Small intestine (tissue), 7 donors: ENCODE data around the gene CIITA. TPM values are rescaled to one million over a fixed set of nuclear protein-coding genes. Genes with fewer than 3 reads are reported as not detected.

Source experiments
- DNase-seq, 2 donors: peaks; one replicate each; pipeline versions ENCODE4 v3.0.0 to v3.0.0-alpha.2; 2013
- FAIRE-seq: peaks from 2 replicates; lab custom pipeline; 2012; peaks lifted over from hg19 to GRCh38; lab: Jason Lieb, UNC
- H3K27ac ChIP-seq, 3 donors: one replicate each; pipeline ENCODE4 v1.5.1; 2013; ENCODE audit warnings: low read length in 2 of 3, mild to moderate bottlenecking in 2 of 3, control low read depth in 1 of 3, inconsistent platforms in 1 of 3, low read depth in 1 of 3, moderate library complexity in 1 of 3
- H3K27me3 ChIP-seq, 3 donors: one replicate each; pipeline ENCODE4 v1.6.1; 2013; ENCODE audit warnings: low read length in 3 of 3, inconsistent platforms in 1 of 3; ENCODE audit not compliant: control insufficient read depth in 3 of 3, insufficient read depth in 3 of 3
- H3K36me3 ChIP-seq, 3 donors: one replicate each; pipeline ENCODE4 v1.6.1; 2013; ENCODE audit warnings: low read length in 3 of 3, inconsistent platforms in 1 of 3, low read depth in 1 of 3, mild to moderate bottlenecking in 1 of 3, moderate library complexity in 1 of 3; ENCODE audit not compliant: control insufficient read depth in 3 of 3, insufficient read depth in 2 of 3
- H3K4me1 ChIP-seq, 3 donors: one replicate each; pipeline ENCODE4 v1.6.1; 2013; ENCODE audit warnings: low read length in 2 of 3, inconsistent platforms in 1 of 3, low read depth in 1 of 3, mild to moderate bottlenecking in 1 of 3, moderate library complexity in 1 of 3; ENCODE audit not compliant: control insufficient read depth in 3 of 3, insufficient read depth in 2 of 3
- H3K4me3 ChIP-seq, 3 donors: one replicate each; pipeline ENCODE4 v1.5.1; 2013; ENCODE audit warnings: low read length in 3 of 3, control low read depth in 1 of 3, inconsistent platforms in 1 of 3, low read depth in 1 of 3, mild to moderate bottlenecking in 1 of 3, moderate library complexity in 1 of 3
- H3K9me3 ChIP-seq, 2 donors: one replicate each; pipeline ENCODE4 v1.6.1; 2013; ENCODE audit warnings: low read depth in 1 of 2, low read length in 1 of 2; ENCODE audit not compliant: control insufficient read depth in 2 of 2, insufficient read depth in 1 of 2
- WGBS, 3 donors: extraction: QIAGEN DNeasy Blood & Tissue Kit; methylation state at CpG; one replicate each; pipeline ENCODE4 v1.1.7; 2013; 5-methylcytosine and 5-hydroxymethylcytosine counted together
- polyA plus RNA-seq, 4 donors: library from polyadenylated mRNA; stranded (reverse) in 3 of 4; unstranded in 1 of 4; fragments of 200-250 nt in 3 of 4; fragments of 120-200 nt in 1 of 4; gene quantifications; one replicate each; pipeline versions ENCODE4 v1.2.1 to v1.2.3, GENCODE V29; 2013
- donor health status: healthy with polysubstance abuse.
- donor health status: control.
- donor health status: control.
- donor health status: Bipolar disorder and iron deficiency.
- donor health status: healthy.

CIITA gene
- polyA plus RNA-seq, 4 donors: 8.1 to 11.7 (median 10.4) TPM

DNA sequence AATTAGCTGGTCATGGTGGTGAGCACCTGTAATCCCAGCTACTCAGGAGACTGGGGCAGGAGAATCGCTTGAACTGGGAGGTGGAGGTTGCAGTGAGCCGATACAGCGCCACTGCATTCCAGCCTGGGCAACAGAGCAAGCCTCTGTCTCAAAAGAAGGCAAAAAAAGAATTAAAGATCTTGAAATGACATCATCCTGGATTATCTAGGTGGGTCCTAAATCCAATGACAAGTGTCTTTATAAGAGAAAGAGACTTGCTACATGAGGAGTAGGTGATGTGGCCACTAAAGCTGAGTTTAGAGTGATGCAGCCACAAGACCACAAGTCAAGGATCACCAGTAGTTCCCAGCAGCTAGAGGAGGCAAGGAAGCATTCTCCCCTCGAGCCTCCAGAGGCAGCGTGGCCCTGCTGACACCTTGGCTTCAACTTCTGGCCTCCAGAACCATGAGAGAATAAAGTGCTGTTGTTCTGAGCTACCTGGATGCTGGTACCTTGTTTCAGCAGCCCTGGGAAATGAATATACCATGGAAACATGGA, 15.8 kb downstream of the CIITA start:
- Histone ChIP-seq H3K4me1 (peaks cover 0 to 5% (median 2%) of the 10 kb centered on the region in 3 donors), H3K4me3 (no peak overlapping the region), H3K9me3 (no peaks in the 10 kb centered on the region), H3K27me3 (no peaks in the 10 kb centered on the region), H3K27ac (no peak overlapping the region), H3K36me3 (peaks cover 0 to 2% (median 0%) of the 10 kb centered on the region in 3 donors)
- DNase-seq (no peak), FAIRE-seq (no peak)
- 86 to 93% (median 93%) methylated on average over 5 of the region's 5 CpGs for WGBS, 3 donors

DNA sequence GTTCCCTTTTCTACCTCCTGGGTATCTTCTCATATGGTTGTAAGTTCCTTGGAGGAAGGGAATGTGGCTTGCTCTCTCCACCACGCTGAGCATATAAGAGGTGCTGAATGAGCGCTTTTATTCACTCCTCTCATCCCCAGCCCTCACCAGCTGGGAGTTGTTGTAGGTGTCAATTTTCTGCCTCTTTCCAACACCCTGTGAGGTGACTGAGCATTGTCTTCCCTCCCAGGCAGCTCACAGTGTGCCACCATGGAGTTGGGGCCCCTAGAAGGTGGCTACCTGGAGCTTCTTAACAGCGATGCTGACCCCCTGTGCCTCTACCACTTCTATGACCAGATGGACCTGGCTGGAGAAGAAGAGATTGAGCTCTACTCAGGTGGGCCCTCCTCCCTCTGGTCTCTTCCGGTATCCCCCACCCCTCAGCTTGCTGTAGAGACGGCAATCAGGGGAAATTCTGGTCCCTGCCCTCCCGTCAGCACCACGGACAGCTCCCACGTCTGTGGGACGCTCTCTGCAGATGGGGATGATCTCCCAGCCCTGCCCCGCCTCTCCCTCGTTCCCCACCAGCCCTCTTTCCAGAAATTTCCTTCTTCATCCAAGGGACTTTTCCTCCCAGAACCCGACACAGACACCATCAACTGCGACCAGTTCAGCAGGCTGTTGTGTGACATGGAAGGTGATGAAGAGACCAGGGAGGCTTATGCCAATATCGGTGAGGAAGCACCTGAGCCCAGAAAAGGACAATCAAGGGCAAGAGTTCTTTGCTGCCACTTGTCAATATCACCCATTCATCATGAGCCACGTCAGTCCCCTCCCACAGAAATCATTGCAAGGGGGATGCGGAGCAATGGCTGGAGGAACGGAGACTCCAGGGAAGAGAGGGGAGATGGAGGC, 18.3 kb downstream of the CIITA start:
- H3K9me3 ChIP-seq: no peaks in the 10 kb centered on the region
- DNase-seq (peak in 1 of 2 donors; percentile 56), FAIRE-seq (no peak)
- peaks cover 0 to 9% (median 5%) of the 10 kb centered on the region in 3 donors for H3K36me3 ChIP-seq
- H3K4me3 ChIP-seq: no peak overlapping the region
- H3K4me1 ChIP-seq: peaks cover 0 to 5% (median 2%) of the 10 kb centered on the region in 3 donors
- WGBS, 3 donors: 51 to 75% (median 67%) methylated on average over 15 to 17 of the region's 17 CpGs
- no peak overlapping the region for H3K27ac ChIP-seq
- H3K27me3 ChIP-seq: no peaks in the 10 kb centered on the region

DNA sequence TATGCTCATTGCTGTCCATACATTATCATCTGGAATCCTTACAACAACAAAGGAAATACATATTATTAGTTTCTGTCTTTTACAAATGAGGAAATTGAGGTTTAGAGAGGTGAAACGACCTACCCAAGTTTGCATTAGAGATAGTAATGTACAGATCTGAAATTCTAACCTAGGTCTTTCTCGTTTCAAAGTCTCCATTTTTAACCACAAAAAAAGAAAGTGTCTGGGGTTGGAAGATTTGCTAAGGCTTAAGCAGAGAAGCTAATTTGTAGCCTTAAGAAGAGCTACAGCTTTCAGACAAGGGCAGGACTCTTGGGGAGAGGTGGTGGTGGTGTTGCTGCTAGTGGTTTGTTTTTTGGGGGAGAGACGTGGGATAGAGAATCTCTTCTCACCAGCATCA, 19.2 kb downstream of the CIITA start:
- H3K27me3 ChIP-seq: no peaks in the 10 kb centered on the region
- H3K9me3 ChIP-seq: no peaks in the 10 kb centered on the region
- peaks cover 0 to 13% (median 5%) of the 10 kb centered on the region in 3 donors for H3K36me3 ChIP-seq
- peaks cover 0 to 5% (median 2%) of the 10 kb centered on the region in 3 donors for H3K4me1 ChIP-seq
- no peak for DNase-seq
- no peak for FAIRE-seq
- no peak overlapping the region for H3K4me3 ChIP-seq
- no peak overlapping the region for H3K27ac ChIP-seq
- WGBS, 3 donors: 58 to 79% (median 65%) methylated on average over 3 of the region's 3 CpGs

DNA sequence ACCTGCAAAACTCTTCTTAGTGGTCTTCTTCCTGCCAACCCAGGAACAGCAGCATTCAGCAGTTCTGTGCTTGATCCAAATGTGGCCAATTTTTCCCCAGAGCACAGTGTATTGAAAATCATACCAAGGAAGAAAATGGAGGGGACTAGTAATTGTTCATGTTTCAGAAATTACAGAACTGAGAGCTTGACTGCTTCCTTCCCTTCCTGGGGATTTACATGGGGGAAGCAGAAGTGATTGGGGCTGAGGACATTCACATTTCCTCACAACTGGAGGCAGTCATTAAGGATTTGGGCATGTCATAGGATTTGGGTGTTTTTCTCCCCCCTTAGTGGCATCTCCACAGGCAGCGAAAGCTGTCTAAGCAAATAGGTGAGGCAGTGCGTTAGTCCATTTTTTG, 19.7 kb downstream of the CIITA start:
- no peaks in the 10 kb centered on the region for H3K9me3 ChIP-seq
- no peaks in the 10 kb centered on the region for H3K27me3 ChIP-seq
- no peak overlapping the region for H3K4me3 ChIP-seq
- peaks cover 0 to 2% (median 1%) of the 10 kb centered on the region in 3 donors for H3K4me1 ChIP-seq
- FAIRE-seq (no peak), DNase-seq (no peak)
- 93 to 100% (median 94%) methylated on average over 2 of the region's 2 CpGs for WGBS, 3 donors
- peaks cover 0 to 15% (median 5%) of the 10 kb centered on the region in 3 donors for H3K36me3 ChIP-seq
- no peak overlapping the region for H3K27ac ChIP-seq

DNA sequence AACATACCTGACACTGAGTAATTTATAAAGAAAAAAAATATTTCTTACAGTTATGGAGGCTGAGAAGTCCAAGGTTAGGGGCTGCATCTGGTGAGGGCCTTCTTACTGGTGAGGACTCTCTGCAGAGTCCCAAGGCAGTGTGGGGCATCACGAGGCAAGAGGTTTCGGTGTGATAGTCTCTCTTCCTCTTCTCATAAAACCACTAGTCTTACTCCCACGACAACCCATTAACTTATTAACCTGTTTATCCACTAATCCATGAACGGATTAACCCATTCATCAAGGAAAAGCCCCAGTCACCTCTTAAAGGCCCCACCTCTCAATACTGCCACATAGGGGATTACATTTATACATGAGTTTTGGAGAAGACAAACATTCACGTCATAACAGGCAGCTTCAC, 20.1 kb downstream of the CIITA start:
- H3K4me3 ChIP-seq: no peak overlapping the region

DNA sequence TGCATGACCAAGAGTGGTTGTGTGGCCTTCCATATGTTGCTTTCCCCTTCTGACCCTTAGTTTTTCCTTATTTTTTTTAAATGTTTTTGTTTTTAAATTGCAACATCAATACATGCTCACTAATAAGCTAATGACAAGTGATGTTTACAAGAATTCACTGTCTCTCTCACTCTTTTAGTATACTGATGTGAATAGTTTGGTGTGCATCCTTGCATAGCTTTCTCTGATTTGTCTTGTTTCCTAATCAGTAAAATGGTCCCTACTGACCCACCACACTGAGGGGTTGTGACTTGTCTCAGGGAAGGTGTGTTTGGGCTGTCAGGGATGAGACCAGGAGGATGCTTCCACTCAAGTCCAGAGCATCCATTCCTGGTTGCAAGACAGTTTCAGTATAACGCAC, 26.0 kb downstream of the CIITA start:
- no peaks in the 10 kb centered on the region for H3K4me1 ChIP-seq
- no peaks in the 10 kb centered on the region for H3K27me3 ChIP-seq
- peaks cover 0 to 36% (median 9%) of the 10 kb centered on the region in 3 donors for H3K36me3 ChIP-seq
- FAIRE-seq: no peak
- DNase-seq: no peak
- H3K9me3 ChIP-seq: peaks cover 0 to 5% of the 10 kb centered on the region in 2 donors
- WGBS, 3 donors: 87 to 96% (median 89%) methylated on average over 1 of the region's 1 CpG
- H3K4me3 ChIP-seq: no peak overlapping the region
- no peak overlapping the region for H3K27ac ChIP-seq

More for the DNA sequence above, 20.1 kb downstream of the CIITA start:
- DNase-seq (no peak), FAIRE-seq (no peak)
- H3K9me3 ChIP-seq: no peaks in the 10 kb centered on the region
- H3K4me1 ChIP-seq: peaks cover 0 to 2% (median 0%) of the 10 kb centered on the region in 3 donors
- no peak overlapping the region for H3K27ac ChIP-seq
- H3K36me3 ChIP-seq: peaks cover 0 to 15% (median 6%) of the 10 kb centered on the region in 3 donors
- 72 to 75% (median 73%) methylated on average over 5 of the region's 5 CpGs for WGBS, 3 donors
- H3K27me3 ChIP-seq: no peaks in the 10 kb centered on the region

DNA sequence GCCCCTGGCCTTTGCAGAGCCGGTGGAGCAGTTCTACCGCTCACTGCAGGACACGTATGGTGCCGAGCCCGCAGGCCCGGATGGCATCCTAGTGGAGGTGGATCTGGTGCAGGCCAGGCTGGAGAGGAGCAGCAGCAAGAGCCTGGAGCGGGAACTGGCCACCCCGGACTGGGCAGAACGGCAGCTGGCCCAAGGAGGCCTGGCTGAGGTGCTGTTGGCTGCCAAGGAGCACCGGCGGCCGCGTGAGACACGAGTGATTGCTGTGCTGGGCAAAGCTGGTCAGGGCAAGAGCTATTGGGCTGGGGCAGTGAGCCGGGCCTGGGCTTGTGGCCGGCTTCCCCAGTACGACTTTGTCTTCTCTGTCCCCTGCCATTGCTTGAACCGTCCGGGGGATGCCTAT, 29.5 kb downstream of the CIITA start:
- Histone ChIP-seq H3K36me3 (peaks cover 0 to 26% (median 8%) of the 10 kb centered on the region in 3 donors), H3K27me3 (no peaks in the 10 kb centered on the region), H3K4me3 (no peak overlapping the region), H3K27ac (no peak overlapping the region), H3K4me1 (no peaks in the 10 kb centered on the region), H3K9me3 (peaks cover 0 to 5% of the 10 kb centered on the region in 2 donors)
- DNase-seq (no peak), FAIRE-seq (no peak)
- WGBS, 3 donors: 92 to 95% (median 93%) methylated on average over 19 of the region's 19 CpGs

DNA sequence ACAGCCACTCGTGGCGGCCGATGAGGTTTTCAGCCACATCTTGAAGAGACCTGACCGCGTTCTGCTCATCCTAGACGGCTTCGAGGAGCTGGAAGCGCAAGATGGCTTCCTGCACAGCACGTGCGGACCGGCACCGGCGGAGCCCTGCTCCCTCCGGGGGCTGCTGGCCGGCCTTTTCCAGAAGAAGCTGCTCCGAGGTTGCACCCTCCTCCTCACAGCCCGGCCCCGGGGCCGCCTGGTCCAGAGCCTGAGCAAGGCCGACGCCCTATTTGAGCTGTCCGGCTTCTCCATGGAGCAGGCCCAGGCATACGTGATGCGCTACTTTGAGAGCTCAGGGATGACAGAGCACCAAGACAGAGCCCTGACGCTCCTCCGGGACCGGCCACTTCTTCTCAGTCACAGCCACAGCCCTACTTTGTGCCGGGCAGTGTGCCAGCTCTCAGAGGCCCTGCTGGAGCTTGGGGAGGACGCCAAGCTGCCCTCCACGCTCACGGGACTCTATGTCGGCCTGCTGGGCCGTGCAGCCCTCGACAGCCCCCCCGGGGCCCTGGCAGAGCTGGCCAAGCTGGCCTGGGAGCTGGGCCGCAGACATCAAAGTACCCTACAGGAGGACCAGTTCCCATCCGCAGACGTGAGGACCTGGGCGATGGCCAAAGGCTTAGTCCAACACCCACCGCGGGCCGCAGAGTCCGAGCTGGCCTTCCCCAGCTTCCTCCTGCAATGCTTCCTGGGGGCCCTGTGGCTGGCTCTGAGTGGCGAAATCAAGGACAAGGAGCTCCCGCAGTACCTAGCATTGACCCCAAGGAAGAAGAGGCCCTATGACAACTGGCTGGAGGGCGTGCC, 30.1 kb downstream of the CIITA start:
- no peak for FAIRE-seq
- Histone ChIP-seq H3K36me3 (peaks cover 0 to 26% (median 8%) of the 10 kb centered on the region in 3 donors), H3K9me3 (peaks cover 0 to 5% of the 10 kb centered on the region in 2 donors), H3K27ac (no peak overlapping the region), H3K4me3 (no peak overlapping the region), H3K4me1 (no peaks in the 10 kb centered on the region), H3K27me3 (no peaks in the 10 kb centered on the region)
- no peak for DNase-seq
- WGBS, 3 donors: 86 to 93% (median 93%) methylated on average over 45 to 46 of the region's 46 CpGs
